Spleen (tissue), 7 donors: ENCODE results near the gene ABCA13.

ENCODE experiments used
- POLR2A ChIP-seq, 3 donors: fragments of 450-650 bp; IDR thresholded peaks; one replicate each; pipeline ENCODE4 v1.5.1; 2017; ENCODE audit warnings: antibody characterized with exemption in 3 of 3, mild to moderate bottlenecking in 1 of 3
- TF ChIP-seq, protein P1 (sequence below), 11 experiments: fragments of 200-600 bp in 7 of 11; fragments of 450-650 bp in 4 of 11; sonication (generic) in 4 of 11; IDR thresholded peaks in 8 of 11; conservative IDR thresholded peaks in 3 of 11; 1 replicate in 7 of 11; 2 replicates in 4 of 11; pipeline versions ENCODE4 v1.4.0 to v1.8.0; 2016 to 2021; ENCODE audit warnings: antibody characterized with exemption in 11 of 11, inconsistent platforms in 4 of 11, mild to moderate bottlenecking in 1 of 11
- donor health status: DM: no; HTN: no; CAD: no; lungs with moderate emphysema.
- donor health status: DM: no; HTN: no; CAD: no.
- donor health status: DM: no; HTN: no; CAD: no.

DNA sequence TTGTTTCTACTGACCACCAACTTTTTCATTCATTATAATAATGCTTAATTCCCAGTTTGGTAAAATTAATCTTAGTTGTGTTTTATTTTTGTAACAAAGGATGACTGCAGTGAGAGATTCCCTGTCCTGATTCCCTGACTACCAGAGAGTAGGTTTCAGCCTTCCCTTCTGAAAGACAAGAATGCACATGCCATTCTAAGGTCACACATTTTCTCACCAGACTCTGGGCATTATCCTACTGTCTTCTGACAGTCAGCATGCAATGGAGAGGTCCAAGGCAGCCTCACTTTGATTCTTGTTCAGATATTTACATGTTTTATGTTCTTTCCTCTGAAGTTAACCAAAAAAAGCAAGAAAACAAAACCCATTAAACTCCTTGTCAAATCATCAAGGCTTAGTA lies 380.4 kb downstream of the ABCA13 start:
- TF ChIP-seq, protein P1, sequence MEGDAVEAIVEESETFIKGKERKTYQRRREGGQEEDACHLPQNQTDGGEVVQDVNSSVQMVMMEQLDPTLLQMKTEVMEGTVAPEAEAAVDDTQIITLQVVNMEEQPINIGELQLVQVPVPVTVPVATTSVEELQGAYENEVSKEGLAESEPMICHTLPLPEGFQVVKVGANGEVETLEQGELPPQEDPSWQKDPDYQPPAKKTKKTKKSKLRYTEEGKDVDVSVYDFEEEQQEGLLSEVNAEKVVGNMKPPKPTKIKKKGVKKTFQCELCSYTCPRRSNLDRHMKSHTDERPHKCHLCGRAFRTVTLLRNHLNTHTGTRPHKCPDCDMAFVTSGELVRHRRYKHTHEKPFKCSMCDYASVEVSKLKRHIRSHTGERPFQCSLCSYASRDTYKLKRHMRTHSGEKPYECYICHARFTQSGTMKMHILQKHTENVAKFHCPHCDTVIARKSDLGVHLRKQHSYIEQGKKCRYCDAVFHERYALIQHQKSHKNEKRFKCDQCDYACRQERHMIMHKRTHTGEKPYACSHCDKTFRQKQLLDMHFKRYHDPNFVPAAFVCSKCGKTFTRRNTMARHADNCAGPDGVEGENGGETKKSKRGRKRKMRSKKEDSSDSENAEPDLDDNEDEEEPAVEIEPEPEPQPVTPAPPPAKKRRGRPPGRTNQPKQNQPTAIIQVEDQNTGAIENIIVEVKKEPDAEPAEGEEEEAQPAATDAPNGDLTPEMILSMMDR (IDR thresholded peaks at IDR 0.05 in 8 of 11, conservative IDR thresholded peaks at IDR 0.05 in 3 of 11): no peak
- TF ChIP-seq POLR2A (IDR thresholded peaks at IDR 0.05): no peak
